IMR-90 (cell line): ENCODE results near the gene TRIM5. TPM values are rescaled to one million over a fixed set of nuclear protein-coding genes. Genes with fewer than 3 reads are reported as not detected.

Experiments
- ATAC-seq: fragments of 200-7000 bp; cut with Tn5 transposase; 2 replicates; pipeline ENCODE4 v1.9.1; 2020; ENCODE audit warnings: low read depth, mild to moderate bottlenecking, moderate library complexity
- BruUV-seq: library from RNA; stranded (reverse); fragments of 400-500 nt; replicated peaks from 2 replicates; lab custom pipeline; 2021; lab: Mats Ljungman, UMichigan
- CTCF ChIA-PET: fragments of 300-600 bp; formaldehyde crosslinking; extraction: SDS; loops from one replicate; lab custom pipeline; 2021; ENCODE audit warnings: antibody characterized with exemption; lab: Yijun Ruan, JAX
- POLR2A ChIA-PET: fragments of 300-600 bp; sonication (Branson Sonifier 250); formaldehyde crosslinking; loops from one replicate; lab custom pipeline; 2022; ENCODE audit warnings: antibody characterized with exemption; ENCODE audit not compliant: unreplicated experiment; lab: Charles Lee
- DNase-seq: peaks from one replicate; pipeline ENCODE4 v3.0.0; 2013
- H2AFZ ChIP-seq: replicated peaks from 2 replicates; pipeline ENCODE3; 2013; ENCODE audit warnings: low read length, mild to moderate bottlenecking; ENCODE audit not compliant: poor library complexity
- H2AK5ac ChIP-seq: 2 replicates; pipeline ENCODE4 v1.6.1; 2013; ENCODE audit warnings: low read depth, low read length, inconsistent platforms
- H2AK9ac ChIP-seq: replicated peaks from 2 replicates; pipeline ENCODE3; 2013; ENCODE audit warnings: mild to moderate bottlenecking, low read depth, low read length, moderate library complexity; ENCODE audit not compliant: poor library complexity
- H2BK120ac ChIP-seq: 2 replicates; pipeline ENCODE4 v1.6.1; 2013; ENCODE audit warnings: low read depth, low read length, inconsistent platforms
- H2BK15ac ChIP-seq: 3 replicates; pipeline ENCODE4 v1.6.1; 2013; ENCODE audit warnings: low read depth, low read length, inconsistent platforms
- H2BK20ac ChIP-seq: 2 replicates; pipeline ENCODE4 v1.6.1; 2013; ENCODE audit warnings: low read depth, mild to moderate bottlenecking, inconsistent platforms, low read length, moderate library complexity
- H2BK5ac ChIP-seq: 2 replicates; pipeline ENCODE4 v1.6.1; 2013; ENCODE audit warnings: mild to moderate bottlenecking, low read depth, low read length, inconsistent platforms; ENCODE audit not compliant: poor library complexity, severe bottlenecking
- H3K14ac ChIP-seq: replicated peaks from 2 replicates; pipeline ENCODE4 v1.6.1; 2013; ENCODE audit warnings: low read depth, low read length, inconsistent platforms
- H3K18ac ChIP-seq: 2 replicates; pipeline ENCODE4 v1.6.1; 2013; ENCODE audit warnings: low read depth, low read length, control low read depth
- H3K23ac ChIP-seq: 2 replicates; pipeline ENCODE4 v1.6.1; 2013; ENCODE audit warnings: low read depth, low read length, inconsistent platforms
- H3K27ac ChIP-seq: 2 replicates; pipeline ENCODE4 v1.5.1; 2013; ENCODE audit warnings: mild to moderate bottlenecking, control low read depth, low read length; ENCODE audit not compliant: insufficient read depth
- H3K27me3 ChIP-seq: 2 replicates; pipeline ENCODE4 v1.6.1; 2013; ENCODE audit warnings: low read length; ENCODE audit not compliant: control insufficient read depth, insufficient read depth
- H3K36me3 ChIP-seq: 2 replicates; pipeline ENCODE4 v1.6.1; 2013; ENCODE audit warnings: low read length, mixed read lengths; ENCODE audit not compliant: control insufficient read depth, insufficient read depth
- H3K4ac ChIP-seq: 2 replicates; pipeline ENCODE4 v1.6.1; 2013; ENCODE audit warnings: low read depth, low read length, inconsistent platforms
- H3K4me1 ChIP-seq: 2 replicates; pipeline ENCODE4 v1.6.1; 2013; ENCODE audit warnings: low read length, mixed read lengths; ENCODE audit not compliant: control insufficient read depth, insufficient read depth
- H3K4me2 ChIP-seq: 2 replicates; pipeline ENCODE4 v1.6.1; 2013; ENCODE audit warnings: low read depth, mild to moderate bottlenecking, control low read depth, low read length, moderate library complexity
- H3K4me3 ChIP-seq: 2 replicates; pipeline ENCODE4 v1.5.1; 2013; ENCODE audit warnings: low read depth, mild to moderate bottlenecking, control low read depth, low read length, moderate library complexity; ENCODE audit not compliant: insufficient read depth
- H3K56ac ChIP-seq: 2 replicates; pipeline ENCODE4 v1.6.1; 2013; ENCODE audit warnings: low read length, inconsistent platforms; ENCODE audit not compliant: insufficient read depth; ENCODE audit errors: extremely low read depth
- H3K79me1 ChIP-seq, 2 experiments: 2 replicates each; pipeline ENCODE4 v1.6.1; 2013; ENCODE audit warnings: low read length in 2 of 2, inconsistent platforms in 1 of 2, low read depth in 1 of 2
- H3K9ac ChIP-seq: 2 replicates; pipeline ENCODE4 v1.6.1; 2013; ENCODE audit warnings: low read depth, low read length, control low read depth
- H3K9me1 ChIP-seq: 2 replicates; pipeline ENCODE4 v1.6.1; 2013; ENCODE audit warnings: low read length, inconsistent platforms; ENCODE audit not compliant: insufficient read depth
- H3K9me3 ChIP-seq: 2 replicates; pipeline ENCODE4 v1.6.1; 2013; ENCODE audit warnings: low read length; ENCODE audit not compliant: control insufficient read depth, insufficient read depth
- H4K20me1 ChIP-seq: 2 replicates; pipeline ENCODE4 v1.6.1; 2013; ENCODE audit warnings: low read length, inconsistent platforms; ENCODE audit not compliant: insufficient read depth
- H4K5ac ChIP-seq: 2 replicates; pipeline ENCODE4 v1.6.1; 2013; ENCODE audit warnings: mild to moderate bottlenecking, low read depth, low read length, control low read depth
- H4K8ac ChIP-seq, 2 experiments: 2 replicates each; pipeline ENCODE4 v1.6.1; 2013; ENCODE audit warnings: low read depth in 2 of 2, low read length in 2 of 2, control low read depth in 1 of 2, inconsistent platforms in 1 of 2
- H4K91ac ChIP-seq: 2 replicates; pipeline ENCODE4 v1.6.1; 2013; ENCODE audit warnings: low read depth, low read length, inconsistent platforms; ENCODE audit not compliant: insufficient read depth
- FOS ChIP-seq: fragments of 150-350 bp; IDR thresholded peaks from 2 replicates; pipeline ENCODE4 v1.6.1; 2016; ENCODE audit warnings: low read depth, low read length
- RFX5 ChIP-seq: IDR thresholded peaks from 2 replicates; pipeline ENCODE4 v1.8.0; 2012; ENCODE audit warnings: low read depth, mild to moderate bottlenecking, low read length, moderate library complexity
- WGBS, 2 experiments: methylation state at CpG; one replicate each; pipeline versions ENCODE4 v1.1.5 to v1.1.7; 2013; ENCODE audit warnings: missing lambda C conversion rate in 2 of 2; ENCODE audit not compliant: insufficient read length in 1 of 2; ENCODE audit errors: extremely low coverage in 2 of 2; 5-methylcytosine and 5-hydroxymethylcytosine counted together
- dilution Hi-C: fragments of 300-500 bp; cut with HindIII; formaldehyde crosslinking; loops from one replicate; pipeline ENCODE4 v1.14.3; 2018; ENCODE audit warnings: low sequenced_read_pairs; ENCODE audit not compliant: unreplicated experiment
- in situ Hi-C: fragments of 300-500 bp; cut with MboI; formaldehyde crosslinking; loops from 3 replicates; pipeline ENCODE4 v1.14.3; 2019; ENCODE audit warnings: low sequenced_read_pairs, inconsistent platforms, mixed read lengths
- intact Hi-C: fragments of 100-400 bp; cut with micrococcal nuclease; formaldehyde crosslinking; loops from 2 replicates; pipeline ENCODE4 v1.10.0; 2022
- polyA plus RNA-seq, 3 experiments: library from polyadenylated mRNA; depleted of rRNA; stranded (reverse); fragments of >200 nt; gene quantifications; 2 replicates each; pipeline ENCODE4 v1.2.3, GENCODE V29; 2012; ENCODE audit warnings: low replicate concordance in 1 of 3
- total RNA-seq: library from RNA; depleted of rRNA; stranded (reverse); fragments of >200 nt; gene quantifications from 2 replicates; pipeline ENCODE4 v1.2.3, GENCODE V29; 2012
- TF ChIP-seq, protein P1 (sequence below): fragments of 150-350 bp; IDR thresholded peaks from 2 replicates; pipeline ENCODE4 v1.6.1; 2017; ENCODE audit warnings: mild to moderate bottlenecking, antibody characterized with exemption, low read length, low read depth

TRIM5 gene
- total and polyA plus RNA-seq, 2 of the 4 experiments (the other 2 are of a cell fraction), result 32.6 to 49.1 TPM

DNA sequence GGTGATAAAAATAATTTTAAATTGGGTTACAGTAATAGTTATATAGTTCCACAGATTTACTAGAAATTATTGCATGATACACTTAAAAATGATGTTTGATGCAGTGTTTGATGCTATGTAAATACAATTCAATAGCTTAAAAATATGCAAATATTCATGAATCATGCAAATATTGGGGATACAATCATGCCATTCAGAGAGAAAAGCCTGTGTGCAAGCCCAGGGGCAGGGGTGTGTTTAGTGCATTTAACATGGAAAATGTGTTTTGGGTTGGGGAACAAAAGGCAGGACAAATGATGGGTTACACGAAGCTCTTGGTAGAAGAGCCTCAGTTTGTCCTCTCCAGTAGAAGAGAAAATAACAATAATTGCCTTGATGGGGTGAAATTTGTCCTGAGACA lies 10.7 kb upstream of the TRIM5 start:
- no peak overlapping the region for H2BK20ac ChIP-seq
- H3K4ac ChIP-seq, result no peak overlapping the region
- H3K18ac ChIP-seq, result no peak overlapping the region
- peaks cover 4% of the 10 kb centered on the region for H3K9me1 ChIP-seq
- peaks cover 22% of the 10 kb centered on the region for H3K36me3 ChIP-seq
- H3K4me1 ChIP-seq, result peaks cover 5% of the 10 kb centered on the region
- intact Hi-C loops, result no loop called here
- no peaks in the 10 kb centered on the region for H3K27me3 ChIP-seq
- BruUV-seq, result no TSS peak
- H2AK5ac ChIP-seq, result no peak overlapping the region
- DNase-seq, result no peak
- H2AFZ ChIP-seq, result no peak overlapping the region
- peaks cover 11 to 16% of the 10 kb centered on the region in 2 experiments for H3K79me1 ChIP-seq
- in situ Hi-C loops, result loop anchor here (25.0 kb wide), 1 partner anchor 667 kb away; no protein-coding TSS in a partner anchor
- no peak overlapping the region for H2AK9ac ChIP-seq
- H4K5ac ChIP-seq, result no peak overlapping the region
- TF ChIP-seq, protein P1, sequence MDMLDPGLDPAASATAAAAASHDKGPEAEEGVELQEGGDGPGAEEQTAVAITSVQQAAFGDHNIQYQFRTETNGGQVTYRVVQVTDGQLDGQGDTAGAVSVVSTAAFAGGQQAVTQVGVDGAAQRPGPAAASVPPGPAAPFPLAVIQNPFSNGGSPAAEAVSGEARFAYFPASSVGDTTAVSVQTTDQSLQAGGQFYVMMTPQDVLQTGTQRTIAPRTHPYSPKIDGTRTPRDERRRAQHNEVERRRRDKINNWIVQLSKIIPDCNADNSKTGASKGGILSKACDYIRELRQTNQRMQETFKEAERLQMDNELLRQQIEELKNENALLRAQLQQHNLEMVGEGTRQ, result no peak
- TF ChIP-seq FOS (no peak), RFX5 (no peak)
- H3K56ac ChIP-seq, result no peak overlapping the region
- no peaks in the 10 kb centered on the region for H3K9me3 ChIP-seq
- ChIA-PET CTCF (interaction anchor here (2.2 kb wide), 1 partner anchor 10 kb away, joined by 12 read pairs; the partner anchor contains the start of gene TRIM5), POLR2A (no interaction called here)
- 43% methylated on average over 1 of the region's 1 CpG; no CpG with 5 or more reads in 1 of the 2 experiments for WGBS, 2 experiments
- no peak overlapping the region for H4K8ac ChIP-seq
- no peak overlapping the region for H3K27ac ChIP-seq
- H4K20me1 ChIP-seq, result no peaks in the 10 kb centered on the region
- H3K14ac ChIP-seq, result no peak overlapping the region
- no peak overlapping the region for H4K91ac ChIP-seq
- no peak overlapping the region for H2BK5ac ChIP-seq
- H3K4me2 ChIP-seq, result no peak overlapping the region
- no peak overlapping the region for H3K9ac ChIP-seq
- dilution Hi-C loops, result no loop called here
- H2BK15ac ChIP-seq, result no peak overlapping the region
- no peak overlapping the region for H3K23ac ChIP-seq
- H2BK120ac ChIP-seq, result no peak overlapping the region
- no peak for ATAC-seq
- H3K4me3 ChIP-seq, result no peak overlapping the region
